HG03108 (cell line): ENCODE data around the gene CLK2.
A peak's percentile ranks its signal among the peaks of the same experiment; 100 is the strongest.
"Not testable (repeated sequence)": the region's sequence is repeated elsewhere in the genome, so short reads cannot be mapped to it uniquely, and the experiment has no call there.

ENCODE experiments used
- ATAC-seq: cut with Tn5 transposase; IDR thresholded peaks from one replicate; pipeline ENCODE4 v1.9.1; 2021; ENCODE audit warnings: moderate library complexity; ENCODE audit not compliant: unreplicated experiment

Gene CLK2

GRCh38 chr1:155297384-155297783, 24.1 kb upstream of the CLK2 start:
- ATAC-seq = no peak

- no peak for ATAC-seq
Observed at GRCh38 chr1:155296661-155297060, 23.4 kb upstream of the CLK2 start.

GRCh38 chr1:155295942-155296267, 22.6 kb upstream of the CLK2 start:
- no peak for ATAC-seq

GRCh38 chr1:155295183-155295941, 22.1 kb upstream of the CLK2 start:
- ATAC-seq = no peak

GRCh38 chr1:155294520-155295182, 21.3 kb upstream of the CLK2 start:
- ATAC-seq = no peak

- ATAC-seq = no peak
Observed at GRCh38 chr1:155293086-155293749, 19.9 kb upstream of the CLK2 start.

- ATAC-seq = not testable (repeated sequence)
Observed at GRCh38 chr1:155291006-155291405, 17.7 kb upstream of the CLK2 start.

- ATAC-seq = no peak
Observed at GRCh38 chr1:155287987-155288543, 14.8 kb upstream of the CLK2 start.

- no peak for ATAC-seq
Observed at GRCh38 chr1:155286544-155286943, 13.2 kb upstream of the CLK2 start.

- ATAC-seq = no peak
Observed at GRCh38 chr1:155285631-155286044, 12.3 kb upstream of the CLK2 start.

- ATAC-seq = no peak
Observed at GRCh38 chr1:155285063-155285462, 11.8 kb upstream of the CLK2 start.

GRCh38 chr1:155284476-155284875, 11.2 kb upstream of the CLK2 start:
- no peak for ATAC-seq

- no peak for ATAC-seq
Observed at GRCh38 chr1:155282488-155283091, 9.3 kb upstream of the CLK2 start.

GRCh38 chr1:155279268-155279667, 6.0 kb upstream of the CLK2 start:
- no peak for ATAC-seq

- ATAC-seq = no peak
Observed at GRCh38 chr1:155278689-155279160, 5.4 kb upstream of the CLK2 start.

GRCh38 chr1:155277902-155278688, 4.8 kb upstream of the CLK2 start:
- no peak for ATAC-seq

GRCh38 chr1:155277070-155277901, 4.0 kb upstream of the CLK2 start, which contains the start of gene HCN3:
HCN3 (plus strand) TSS chr1:155277463; CDS start chr1:155277591, 128 bp downstream.
- ATAC-seq = peak; percentile 56

GRCh38 chr1:155272466-155273342, 600 bp downstream of the CLK2 start:
- peak; percentile 19 for ATAC-seq
